Dermis blood vessel endothelial cell (primary cell): ENCODE results near the gene C17orf50. TPM values are rescaled to one million over a fixed set of nuclear protein-coding genes. Genes with fewer than 3 reads are reported as not detected.

Experiments
- total RNA-seq: library from RNA; depleted of rRNA; stranded (reverse); fragments of >200 nt; gene quantifications from 2 replicates; pipeline ENCODE4 v1.2.3, GENCODE V29; 2014

Gene C17orf50
- total RNA-seq, 1 donor from 2014 or later: not detected

Other genes starting within 250 kb of the C17orf50 start
- gene SLFN12L, start 223.2 kb upstream of the C17orf50 start, total RNA-seq: under 0.01 and 0.05 TPM in 2 replicates
- not detected in 2 replicates for gene SLFN14, start 200.1 kb upstream of the C17orf50 start, total RNA-seq
- gene PEX12, start 182.3 kb upstream of the C17orf50 start, total RNA-seq: 3.7 and 3.9 TPM in 2 replicates
- 110 and 203 TPM in 2 replicates for gene AP2B1, start 173.6 kb upstream of the C17orf50 start, total RNA-seq
- gene RASL10B, start 29.2 kb upstream of the C17orf50 start, total RNA-seq: under 0.01 and 0.09 TPM in 2 replicates
- gene GAS2L2, start 7.6 kb upstream of the C17orf50 start, total RNA-seq: 0.05 and 0.17 TPM in 2 replicates
- 14.1 and 38.1 TPM in 2 replicates for gene MMP28, start 34.8 kb downstream of the C17orf50 start, total RNA-seq
- 68.1 and 115 TPM in 2 replicates for gene TAF15, start 48.6 kb downstream of the C17orf50 start, total RNA-seq
- not detected in 2 replicates for gene HEATR9, start 108.0 kb downstream of the C17orf50 start, total RNA-seq
- 0.17 TPM in 1 of 2 replicates, not detected in the other for gene CCL5, start 119.5 kb downstream of the C17orf50 start, total RNA-seq
- 0.47 and 1.0 TPM in 2 replicates for gene RDM1, start 169.9 kb downstream of the C17orf50 start, total RNA-seq
- not detected in 2 replicates for gene LYZL6, start 182.8 kb downstream of the C17orf50 start, total RNA-seq
- gene CCL16, start 220.6 kb downstream of the C17orf50 start, total RNA-seq: 0.37 and 0.68 TPM in 2 replicates
- 14.2 and 24.2 TPM in 2 replicates for gene CCL14, start 225.8 kb downstream of the C17orf50 start, total RNA-seq
- not detected in 2 replicates for gene CCL15, start 240.7 kb downstream of the C17orf50 start, total RNA-seq